Measurements from ENCODE around the gene PPP1R12B.
"Not testable (repeated sequence)": the region's sequence is repeated elsewhere in the genome, so short reads cannot be mapped to it uniquely, and the experiment has no call there.

PPP1R12B gene

DNA sequence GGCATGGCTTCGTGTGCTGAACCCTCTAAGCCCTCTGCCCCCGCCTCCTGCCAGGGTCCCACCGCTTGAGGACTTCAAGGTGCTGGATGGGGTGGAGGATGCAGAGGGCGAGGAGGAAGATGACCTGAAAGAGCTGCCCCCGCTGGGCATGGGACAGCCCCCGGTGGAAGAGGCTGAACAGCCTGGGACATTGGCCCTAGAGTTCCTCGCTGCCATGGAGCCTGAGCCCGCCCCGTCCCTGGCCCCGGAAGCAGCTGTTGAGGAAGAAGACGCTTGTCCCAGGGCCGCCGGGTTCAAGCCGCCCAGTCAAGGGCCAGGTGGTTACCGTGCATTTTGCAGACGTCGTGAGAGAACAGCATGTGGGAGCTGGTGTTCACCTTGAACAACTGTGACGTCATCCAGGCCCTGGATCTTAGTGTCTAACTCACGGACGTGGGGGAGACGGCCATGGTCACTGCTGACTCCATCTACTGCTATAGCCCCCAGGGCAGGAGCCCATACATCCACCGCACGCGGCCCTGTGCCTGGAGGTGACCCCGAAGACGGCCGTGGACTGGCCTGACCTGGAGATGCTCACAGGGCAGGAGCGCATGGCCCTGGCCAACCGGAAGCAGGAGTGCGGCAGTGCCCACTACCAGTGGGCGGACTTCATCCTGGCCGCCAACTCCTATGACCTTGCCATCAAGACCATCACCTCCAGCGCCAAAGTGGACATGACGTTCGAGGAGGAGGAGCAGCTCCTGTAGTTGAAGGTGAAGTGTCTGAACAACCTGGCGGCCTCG is 90.1 kb downstream of the PPP1R12B start:
- Mint-ChIP-seq H3K9me3 (no peaks in the 10 kb centered on the region), H3K27me3 (no peaks in the 10 kb centered on the region), H3K36me3 (ENCODE audit: low read depth) (peaks cover 12% of the 10 kb centered on the region), H3K27ac (no peak overlapping the region), H3K4me3 (no peak overlapping the region), H3K4me1 (ENCODE audit: low read depth) (no peaks in the 10 kb centered on the region)

DNA sequence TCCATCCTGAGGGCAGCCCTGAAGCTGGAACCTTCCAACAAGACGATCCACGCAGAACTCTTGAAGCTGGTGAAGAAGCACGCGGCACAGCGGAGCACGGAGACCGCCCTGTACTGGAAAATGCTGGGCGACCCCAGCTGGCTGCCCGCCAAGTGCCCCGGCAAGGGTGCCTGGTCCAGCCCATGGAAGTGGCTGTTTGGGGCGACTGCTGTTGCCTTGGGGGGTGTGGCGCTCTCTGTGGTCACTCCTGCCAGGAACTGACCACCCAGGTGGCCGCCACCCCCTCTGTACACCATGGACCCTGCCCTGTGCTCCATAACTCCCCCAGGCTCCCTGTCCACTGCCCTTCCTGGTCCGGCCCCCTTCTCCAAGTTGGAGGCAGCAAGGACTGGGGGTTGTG is 90.8 kb downstream of the PPP1R12B start:
- Mint-ChIP-seq H3K9me3 (no peaks in the 10 kb centered on the region), H3K27me3 (no peaks in the 10 kb centered on the region), H3K36me3 (ENCODE audit: low read depth) (peaks cover 12% of the 10 kb centered on the region), H3K27ac (no peak overlapping the region), H3K4me3 (no peak overlapping the region), H3K4me1 (ENCODE audit: low read depth) (no peaks in the 10 kb centered on the region)

DNA sequence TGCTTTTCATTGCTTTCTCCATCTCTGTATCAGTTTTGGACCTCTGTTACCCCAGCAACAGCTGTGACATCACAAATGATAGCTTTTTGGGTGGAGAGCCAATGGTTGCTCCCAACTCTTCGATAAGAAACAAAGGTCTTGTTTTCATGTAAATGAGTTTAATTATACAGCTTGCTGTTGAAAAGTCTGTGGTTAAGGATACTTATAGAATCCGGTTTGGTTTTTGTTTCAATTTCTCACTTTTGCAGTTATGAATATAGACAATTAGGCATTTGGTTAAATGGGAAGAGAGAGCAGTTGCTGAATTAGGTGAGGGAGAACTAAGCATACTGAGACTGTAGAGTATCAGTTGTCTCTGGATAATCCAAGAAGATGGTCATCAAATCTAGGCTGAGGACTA is 99.6 kb downstream of the PPP1R12B start:
- not testable (repeated sequence) for H3K27ac Mint-ChIP-seq; H3K4me1 Mint-ChIP-seq (ENCODE audit: low read depth); H3K9me3 Mint-ChIP-seq; H3K4me3 Mint-ChIP-seq; H3K27me3 Mint-ChIP-seq
- peaks cover 41% of the 10 kb centered on the region for H3K36me3 Mint-ChIP-seq (ENCODE audit: low read depth)

DNA sequence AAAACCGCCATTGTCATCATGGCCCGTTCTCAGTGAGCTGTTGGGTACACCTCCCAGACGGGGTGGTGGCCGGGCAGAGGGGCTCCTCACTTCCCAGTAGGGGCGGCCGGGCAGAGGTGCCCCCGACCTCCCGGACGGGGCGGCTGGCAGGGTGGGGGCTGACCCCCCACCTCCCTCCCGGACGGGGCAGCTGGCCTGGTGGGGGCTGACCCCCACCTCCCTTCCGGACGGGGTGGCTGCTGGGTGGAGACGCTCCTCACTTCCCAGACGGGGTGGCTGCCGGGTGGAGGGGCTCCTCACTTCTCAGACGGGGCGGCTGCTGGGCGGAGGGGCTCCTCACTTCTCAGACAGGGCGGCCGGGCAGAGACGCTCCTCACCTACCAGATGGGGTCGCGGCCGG is 103.1 kb downstream of the PPP1R12B start:
- not testable (repeated sequence) for H3K27ac Mint-ChIP-seq; H3K4me1 Mint-ChIP-seq (ENCODE audit: low read depth); H3K27me3 Mint-ChIP-seq; H3K4me3 Mint-ChIP-seq; H3K9me3 Mint-ChIP-seq
- peaks cover 50% of the 10 kb centered on the region for H3K36me3 Mint-ChIP-seq (ENCODE audit: low read depth)

DNA sequence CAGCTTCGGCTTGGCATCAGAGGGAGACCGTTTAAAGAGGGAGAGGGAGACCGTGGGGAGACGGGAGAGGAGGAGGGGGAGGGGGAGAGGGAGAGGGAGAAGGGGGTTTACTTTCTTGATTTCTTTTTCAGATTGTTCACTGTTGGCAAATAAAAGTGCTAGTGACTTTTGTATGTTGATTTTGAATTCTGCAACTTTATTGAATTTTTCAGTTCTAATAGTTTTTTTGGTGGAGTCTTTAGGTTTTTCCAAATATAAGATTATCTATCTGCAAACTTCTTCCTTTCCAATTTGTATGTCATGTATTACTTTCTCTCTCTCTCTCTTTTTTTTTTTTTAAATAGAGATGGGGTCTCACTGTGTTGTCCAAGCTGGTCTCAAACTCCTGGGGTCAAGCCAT is 104.0 kb downstream of the PPP1R12B start:
- no peak overlapping the region for H3K27ac Mint-ChIP-seq
- H3K4me1 Mint-ChIP-seq (ENCODE audit: low read depth) = peaks cover 7% of the 10 kb centered on the region
- H3K4me3 Mint-ChIP-seq = no peak overlapping the region
- peaks cover 50% of the 10 kb centered on the region for H3K36me3 Mint-ChIP-seq (ENCODE audit: low read depth)
- H3K9me3 Mint-ChIP-seq = no peaks in the 10 kb centered on the region
- no peaks in the 10 kb centered on the region for H3K27me3 Mint-ChIP-seq

DNA sequence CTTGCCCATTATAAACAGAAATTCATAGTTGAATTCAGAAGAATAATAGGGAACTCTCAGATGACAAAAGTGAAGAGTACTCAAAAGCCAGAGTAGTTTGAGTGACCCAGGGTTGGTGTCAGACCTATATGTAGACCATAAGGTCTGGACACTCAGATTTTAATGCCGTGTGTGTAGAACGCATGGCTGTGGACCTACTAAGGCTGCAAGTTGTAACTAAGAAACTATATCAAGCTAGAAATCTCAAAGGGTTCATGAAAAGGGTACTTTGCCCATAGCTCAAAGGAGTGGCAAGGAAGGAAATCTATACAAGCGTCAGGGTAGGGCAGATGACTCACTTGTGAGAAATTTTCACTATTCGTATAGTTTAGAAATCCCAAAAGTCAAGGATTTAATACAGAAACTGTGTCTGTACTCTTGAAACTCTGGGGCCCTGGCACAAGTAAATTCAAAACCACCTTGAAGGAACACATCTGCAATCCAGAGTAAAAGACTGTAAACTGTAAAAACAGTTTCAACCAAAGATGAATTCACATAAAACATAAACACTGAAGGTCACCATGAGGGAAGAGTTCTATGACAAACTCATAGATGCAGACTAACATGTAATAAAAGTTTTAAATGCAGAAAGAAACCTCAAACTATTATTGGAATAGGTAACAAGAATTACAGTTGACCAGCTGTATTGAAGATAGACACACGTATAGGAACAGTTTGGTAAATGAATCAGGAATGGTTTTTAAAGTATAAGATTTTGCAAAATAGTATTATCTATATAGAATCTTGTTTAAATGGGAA is 108.1 kb downstream of the PPP1R12B start:
- not testable (repeated sequence) for H3K4me3 Mint-ChIP-seq; H3K9me3 Mint-ChIP-seq; H3K4me1 Mint-ChIP-seq (ENCODE audit: low read depth); H3K27me3 Mint-ChIP-seq; H3K27ac Mint-ChIP-seq
- H3K36me3 Mint-ChIP-seq (ENCODE audit: low read depth) = peaks cover 28% of the 10 kb centered on the region

DNA sequence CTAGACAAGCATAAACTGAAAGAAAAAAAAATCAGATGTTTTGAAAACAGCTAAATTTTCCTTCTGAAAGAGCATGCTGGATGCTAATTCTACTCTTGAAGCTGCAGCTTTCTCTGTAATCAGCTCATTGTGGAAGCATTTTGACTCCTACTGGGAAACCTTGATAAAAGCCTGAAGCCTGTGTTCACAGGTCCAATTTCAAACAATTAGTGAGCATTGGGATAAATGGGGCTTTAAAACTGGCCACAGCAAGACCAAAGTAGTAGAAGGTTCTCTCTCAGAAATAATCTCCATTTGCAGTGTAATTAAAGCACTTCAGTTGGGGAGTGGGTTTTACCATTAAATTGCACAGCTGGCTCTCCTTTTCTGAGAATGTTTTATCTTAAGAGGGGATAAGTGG is 110.2 kb downstream of the PPP1R12B start:
- not testable (repeated sequence) for H3K9me3 Mint-ChIP-seq; H3K27ac Mint-ChIP-seq; H3K27me3 Mint-ChIP-seq; H3K4me3 Mint-ChIP-seq; H3K4me1 Mint-ChIP-seq (ENCODE audit: low read depth)
- peaks cover 15% of the 10 kb centered on the region for H3K36me3 Mint-ChIP-seq (ENCODE audit: low read depth)

DNA sequence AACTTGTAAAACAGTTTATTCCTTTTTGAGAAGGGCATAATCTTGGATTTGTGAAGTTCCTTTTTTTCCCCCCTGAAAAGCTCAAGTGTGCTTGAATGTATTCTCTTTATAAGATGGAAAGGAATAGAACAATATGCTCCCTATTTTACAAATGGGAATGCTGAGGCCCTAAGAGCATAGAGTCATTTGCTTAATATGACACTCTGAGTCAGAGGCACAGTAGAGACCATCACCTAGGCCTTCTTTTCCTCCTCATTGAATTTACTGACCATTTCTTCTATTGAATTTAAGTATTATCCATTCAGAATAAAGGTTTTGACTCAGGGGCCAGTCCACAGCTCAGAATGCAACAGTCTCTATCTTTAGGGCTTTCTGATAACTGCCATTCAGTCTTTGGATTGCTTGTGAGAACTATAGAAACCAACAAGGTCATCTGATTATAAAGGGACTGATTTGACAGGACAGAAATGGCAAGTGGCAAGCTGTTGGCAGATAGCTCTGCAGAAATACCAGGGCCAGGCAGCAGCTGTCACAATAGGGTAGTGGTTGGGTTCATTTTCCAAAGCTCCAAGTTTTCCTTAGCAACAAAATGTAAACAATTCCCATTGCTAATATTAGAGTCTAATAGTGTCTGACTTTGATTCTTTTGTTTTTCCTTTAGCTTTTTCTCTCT is 111.1 kb downstream of the PPP1R12B start:
- H3K4me1 Mint-ChIP-seq (ENCODE audit: low read depth); H3K9me3 Mint-ChIP-seq; H3K36me3 Mint-ChIP-seq (ENCODE audit: low read depth); H3K4me3 Mint-ChIP-seq; H3K27ac Mint-ChIP-seq; H3K27me3 Mint-ChIP-seq: not testable (repeated sequence)

DNA sequence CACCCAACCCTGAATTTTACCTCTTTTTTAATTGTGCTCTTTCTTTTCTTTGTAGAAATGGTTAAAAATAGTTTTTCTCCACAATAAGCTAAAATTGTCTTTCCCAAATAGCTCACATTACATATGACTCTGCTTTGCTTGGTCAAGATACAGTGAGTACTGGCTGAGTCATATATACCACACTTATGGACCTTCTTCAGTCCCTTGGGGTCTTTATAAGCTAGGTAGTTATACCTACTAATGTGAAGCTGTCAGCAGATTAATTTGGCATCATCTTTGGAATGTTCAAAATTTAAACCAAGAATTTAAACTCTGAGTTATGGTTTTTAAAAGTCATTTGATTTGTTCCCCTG is 111.6 kb downstream of the PPP1R12B start:
- H3K36me3 Mint-ChIP-seq (ENCODE audit: low read depth); H3K4me3 Mint-ChIP-seq; H3K9me3 Mint-ChIP-seq; H3K27me3 Mint-ChIP-seq; H3K4me1 Mint-ChIP-seq (ENCODE audit: low read depth); H3K27ac Mint-ChIP-seq: not testable (repeated sequence)

DNA sequence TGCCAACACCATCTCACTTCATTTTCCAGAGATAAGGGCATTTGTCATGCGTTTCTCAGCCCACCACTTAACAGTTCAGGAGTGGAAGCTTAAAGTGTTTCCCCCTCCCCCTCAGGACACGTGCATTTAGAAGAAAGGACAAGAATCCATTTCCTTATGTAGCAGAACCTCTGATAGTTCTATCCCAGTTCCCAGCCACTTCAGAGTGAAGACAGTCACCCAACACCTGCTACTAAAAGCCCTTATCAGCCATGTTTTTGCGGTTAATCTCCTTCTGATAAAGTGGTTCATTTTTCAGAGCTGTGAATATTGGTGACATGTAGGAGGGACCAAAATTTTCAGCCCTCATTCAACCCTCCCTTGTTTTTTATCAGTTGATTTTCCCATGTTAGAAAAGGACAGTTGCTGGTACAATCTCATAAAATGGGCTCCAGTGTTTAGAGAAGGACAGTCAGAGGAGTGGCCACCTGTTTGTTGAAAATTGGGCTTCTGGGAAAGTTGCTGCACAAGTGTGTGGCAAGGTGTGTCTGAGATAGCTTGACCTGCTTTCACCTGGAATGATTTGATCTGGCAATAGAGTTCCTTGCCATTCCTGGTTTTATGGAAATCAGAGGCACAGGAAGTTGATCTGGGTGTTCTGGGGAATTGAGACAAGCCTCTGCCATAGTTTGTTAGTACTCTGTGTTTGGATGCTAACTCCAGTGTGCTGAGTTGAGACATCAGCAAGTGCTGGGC is 114.0 kb downstream of the PPP1R12B start:
- Mint-ChIP-seq H3K27ac (no peak overlapping the region), H3K36me3 (ENCODE audit: low read depth) (no peaks in the 10 kb centered on the region), H3K27me3 (no peaks in the 10 kb centered on the region), H3K4me3 (no peak overlapping the region), H3K9me3 (no peaks in the 10 kb centered on the region), H3K4me1 (ENCODE audit: low read depth) (no peaks in the 10 kb centered on the region)

DNA sequence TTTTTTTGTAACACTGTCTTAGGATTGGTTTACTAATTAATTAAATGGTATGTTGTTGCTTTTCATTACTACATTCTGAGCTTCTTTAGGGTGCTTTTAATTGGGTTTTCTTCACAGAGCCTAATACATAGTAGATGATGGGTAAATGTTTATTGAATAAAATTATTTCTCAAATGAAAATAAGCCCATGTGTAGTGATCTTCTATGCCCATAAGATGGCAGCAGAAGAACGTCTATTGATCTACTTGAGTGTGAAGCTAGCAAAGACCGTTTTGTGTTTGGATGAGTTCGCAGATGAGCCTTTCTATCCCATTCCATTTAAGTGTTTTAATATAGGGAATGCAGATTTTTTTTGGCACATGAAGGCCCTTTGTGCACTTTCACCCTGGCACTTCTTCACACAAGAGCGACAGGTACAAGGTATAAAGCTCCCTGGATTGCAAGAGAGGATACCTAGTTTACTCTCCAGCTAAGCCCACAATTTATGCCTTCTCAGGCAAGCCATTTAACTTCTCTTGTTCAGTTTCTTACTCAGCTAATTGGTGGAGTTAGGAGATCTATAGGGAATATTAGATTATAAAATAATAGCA is 115.7 kb downstream of the PPP1R12B start:
- H3K4me1 Mint-ChIP-seq (ENCODE audit: low read depth); H3K9me3 Mint-ChIP-seq; H3K4me3 Mint-ChIP-seq; H3K36me3 Mint-ChIP-seq (ENCODE audit: low read depth); H3K27me3 Mint-ChIP-seq; H3K27ac Mint-ChIP-seq: not testable (repeated sequence)

DNA sequence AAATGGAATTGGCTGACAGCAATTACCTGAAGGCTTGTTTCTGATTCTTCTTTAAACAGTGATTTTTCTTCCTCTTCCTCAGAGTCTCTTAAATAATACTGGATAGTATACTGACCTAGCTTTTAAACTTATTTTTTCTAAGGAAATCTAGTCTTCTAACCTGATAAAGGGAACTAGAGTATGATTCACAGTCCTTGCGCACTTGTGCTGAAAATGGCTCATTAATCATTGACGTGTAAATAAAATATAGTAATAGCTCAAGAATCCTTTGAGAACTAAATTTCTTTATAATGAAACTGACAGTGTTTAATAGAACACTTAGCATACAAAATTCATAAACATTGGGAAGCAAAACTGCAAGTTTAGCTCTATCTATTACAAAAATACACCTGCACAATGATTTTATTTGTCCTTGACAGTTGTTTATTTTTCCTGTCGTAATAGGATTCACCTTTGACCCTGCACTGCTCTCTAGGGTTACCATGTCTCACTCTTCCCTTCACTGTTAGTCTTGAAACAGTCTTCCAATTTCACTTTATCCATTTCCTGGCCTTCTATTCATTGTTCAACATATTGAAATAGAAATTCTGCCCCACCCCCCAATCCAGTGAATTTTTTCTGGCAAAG is 117.3 kb downstream of the PPP1R12B start:
- H3K27me3 Mint-ChIP-seq; H3K9me3 Mint-ChIP-seq; H3K36me3 Mint-ChIP-seq (ENCODE audit: low read depth); H3K27ac Mint-ChIP-seq; H3K4me1 Mint-ChIP-seq (ENCODE audit: low read depth); H3K4me3 Mint-ChIP-seq: not testable (repeated sequence)

DNA sequence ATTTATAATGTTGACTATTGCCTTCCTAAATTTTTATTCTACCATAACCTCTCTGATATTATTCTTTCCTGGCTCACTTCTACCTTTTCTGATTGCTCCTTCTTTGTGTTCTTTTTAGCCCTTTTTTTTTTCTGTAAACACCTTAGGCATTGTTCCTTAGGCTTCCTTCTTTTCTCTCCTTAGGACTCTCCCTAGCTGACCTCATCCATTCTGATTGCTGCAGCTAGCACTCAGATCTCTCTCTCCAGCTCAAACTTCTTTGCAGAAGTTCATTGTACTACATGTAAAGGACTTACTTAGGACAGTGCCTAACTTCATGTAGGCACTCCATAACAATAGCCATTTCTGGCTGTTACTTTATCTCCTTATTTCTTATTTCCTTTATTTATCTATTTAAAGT is 117.8 kb downstream of the PPP1R12B start:
- not testable (repeated sequence) for H3K9me3 Mint-ChIP-seq; H3K27me3 Mint-ChIP-seq; H3K27ac Mint-ChIP-seq; H3K36me3 Mint-ChIP-seq (ENCODE audit: low read depth); H3K4me3 Mint-ChIP-seq; H3K4me1 Mint-ChIP-seq (ENCODE audit: low read depth)

DNA sequence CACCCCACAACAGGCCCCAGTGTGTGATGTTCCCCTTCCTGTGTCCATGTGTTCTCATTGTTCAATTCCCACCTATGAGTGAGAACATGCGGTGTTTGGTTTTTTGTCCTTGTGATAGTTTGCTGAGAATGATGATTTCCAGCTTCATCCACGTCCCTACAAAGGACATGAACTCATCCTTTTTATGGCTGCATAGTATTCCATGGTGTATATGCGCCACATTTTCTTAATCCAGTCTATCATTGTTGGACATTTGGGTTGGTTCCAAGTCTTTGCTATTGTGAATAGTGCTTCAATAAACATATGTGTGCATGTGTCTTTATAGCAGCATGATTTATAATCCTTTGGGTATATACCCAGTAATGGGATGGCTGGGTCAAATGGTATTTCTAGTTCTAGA is 118.9 kb downstream of the PPP1R12B start:
- H3K4me3 Mint-ChIP-seq; H3K27ac Mint-ChIP-seq; H3K36me3 Mint-ChIP-seq (ENCODE audit: low read depth); H3K9me3 Mint-ChIP-seq; H3K4me1 Mint-ChIP-seq (ENCODE audit: low read depth); H3K27me3 Mint-ChIP-seq: not testable (repeated sequence)

Data from stimulated activated naive CD8-positive, alpha-beta T cell treated with anti-CD3 and anti-CD28 coated beads, Interleukin-15, Interleukin-2, amounts not matched to agents 100 ng/mL and 50 ng/mL, for 24 hours (primary cell).